C4-2B (cell line): ENCODE measurements around the gene HNRNPD.
"Not testable (repeated sequence)": the region's sequence is repeated elsewhere in the genome, so short reads cannot be mapped to it uniquely, and the experiment has no call there.

Source experiments
- ZFX ChIP-seq: fragments of 450-650 bp; IDR thresholded peaks from 2 replicates; pipeline ENCODE4 v1.6.1; 2017
- TF ChIP-seq, protein P1 (sequence below): fragments of 450-650 bp; conservative IDR thresholded peaks from 2 replicates; pipeline ENCODE4 v1.5.1; 2017; ENCODE audit warnings: mild to moderate bottlenecking

DNA sequence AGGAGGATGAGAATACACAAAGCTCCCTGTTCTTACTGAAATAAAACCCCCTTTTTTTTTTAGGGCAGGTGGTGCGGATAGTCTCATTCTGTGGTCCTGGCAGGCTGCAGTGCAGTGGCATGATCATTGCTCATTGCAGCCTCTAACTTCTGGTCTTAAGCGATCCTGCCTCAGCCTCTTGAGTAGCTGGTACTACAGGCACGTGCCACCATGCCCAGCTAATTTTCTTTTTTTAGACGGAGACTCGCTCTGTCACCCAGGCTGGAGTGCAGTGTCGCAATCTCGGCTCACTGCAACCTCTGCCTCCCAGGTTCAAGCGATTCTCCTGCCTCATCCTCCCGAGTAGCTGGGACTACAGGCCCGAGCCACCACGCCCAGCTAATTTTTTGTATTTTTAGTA is 41.3 kb upstream of the HNRNPD start:
- TF ChIP-seq, protein P1, sequence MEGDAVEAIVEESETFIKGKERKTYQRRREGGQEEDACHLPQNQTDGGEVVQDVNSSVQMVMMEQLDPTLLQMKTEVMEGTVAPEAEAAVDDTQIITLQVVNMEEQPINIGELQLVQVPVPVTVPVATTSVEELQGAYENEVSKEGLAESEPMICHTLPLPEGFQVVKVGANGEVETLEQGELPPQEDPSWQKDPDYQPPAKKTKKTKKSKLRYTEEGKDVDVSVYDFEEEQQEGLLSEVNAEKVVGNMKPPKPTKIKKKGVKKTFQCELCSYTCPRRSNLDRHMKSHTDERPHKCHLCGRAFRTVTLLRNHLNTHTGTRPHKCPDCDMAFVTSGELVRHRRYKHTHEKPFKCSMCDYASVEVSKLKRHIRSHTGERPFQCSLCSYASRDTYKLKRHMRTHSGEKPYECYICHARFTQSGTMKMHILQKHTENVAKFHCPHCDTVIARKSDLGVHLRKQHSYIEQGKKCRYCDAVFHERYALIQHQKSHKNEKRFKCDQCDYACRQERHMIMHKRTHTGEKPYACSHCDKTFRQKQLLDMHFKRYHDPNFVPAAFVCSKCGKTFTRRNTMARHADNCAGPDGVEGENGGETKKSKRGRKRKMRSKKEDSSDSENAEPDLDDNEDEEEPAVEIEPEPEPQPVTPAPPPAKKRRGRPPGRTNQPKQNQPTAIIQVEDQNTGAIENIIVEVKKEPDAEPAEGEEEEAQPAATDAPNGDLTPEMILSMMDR = not testable (repeated sequence)
- TF ChIP-seq ZFX = not testable (repeated sequence)
